ENCODE results near the gene ATP8A1. TPM values are rescaled to one million over a fixed set of nuclear protein-coding genes. Genes with fewer than 3 reads are reported as not detected.

Gene ATP8A1
- total RNA-seq, 1 experiment from 2014 or later: 14.3 TPM

GRCh38 chr4:42579903-42580302 is 77.0 kb downstream of the ATP8A1 start (continued):
- TF ChIP-seq CTCF (IDR thresholded peaks at IDR 0.05) (no peak), ZNF671 (CRISPR knock-in tag; IDR thresholded peaks at IDR 0.05) (no peak), ZMAT4 (CRISPR knock-in tag; IDR thresholded peaks at IDR 0.05) (no peak), OVOL2 (CRISPR knock-in tag; IDR thresholded peaks at IDR 0.05; ENCODE audit: borderline replicate concordance) (no peak), ARID4B (CRISPR knock-in tag; IDR thresholded peaks at IDR 0.05; ENCODE audit: borderline replicate concordance) (no peak)

GRCh38 chr4:42578187-42578586 is 78.7 kb downstream of the ATP8A1 start:
- no peak for TF ChIP-seq IRF1 (CRISPR knock-in tag; IDR thresholded peaks at IDR 0.05)
- ATAC-seq (no peak), DNase-seq (ENCODE audit: low spot score) (no peak)
- no peaks in the 10 kb centered on the region for H3K4me1 Mint-ChIP-seq
- CTCF ChIA-PET: interaction anchor here (1.2 to 2.3 kb wide), 3 partner anchors 9 to 190 kb away, joined by 3 to 11 read pairs (median 4); no protein-coding TSS in a partner anchor
- POLR2A ChIA-PET: no interaction called here
- no peaks in the 10 kb centered on the region for H3K9me3 Mint-ChIP-seq
- H3K27ac Mint-ChIP-seq: no peak overlapping the region
- no peaks in the 10 kb centered on the region for H3K27me3 Mint-ChIP-seq (ENCODE audit: low read depth)
- H3K36me3 Mint-ChIP-seq: no peaks in the 10 kb centered on the region
- no peak overlapping the region for H3K4me3 Mint-ChIP-seq

- ChIA-PET POLR2A (no interaction called here), CTCF (no interaction called here)
- TF ChIP-seq GRHL2 (CRISPR knock-in tag; IDR thresholded peaks at IDR 0.05; ENCODE audit: insufficient replicate concordance, severe bottlenecking): no peak
- no peaks in the 10 kb centered on the region for H3K27me3 Mint-ChIP-seq (ENCODE audit: low read depth)
- no peak overlapping the region for H3K4me3 Mint-ChIP-seq
- H3K36me3 Mint-ChIP-seq: no peaks in the 10 kb centered on the region
- DNase-seq (ENCODE audit: low spot score) (no peak), ATAC-seq (no peak)
- no peaks in the 10 kb centered on the region for H3K9me3 Mint-ChIP-seq
- no peak overlapping the region for H3K27ac Mint-ChIP-seq
- H3K4me1 Mint-ChIP-seq: no peaks in the 10 kb centered on the region
Observed at GRCh38 chr4:42574870-42575430, 82.0 kb downstream of the ATP8A1 start.

- Mint-ChIP-seq H3K36me3 (no peaks in the 10 kb centered on the region), H3K4me3 (no peak overlapping the region), H3K9me3 (no peaks in the 10 kb centered on the region), H3K27ac (no peak overlapping the region), H3K4me1 (no peaks in the 10 kb centered on the region), H3K27me3 (ENCODE audit: low read depth) (no peaks in the 10 kb centered on the region)
- DNase-seq (ENCODE audit: low spot score) (no peak), ATAC-seq (no peak)
- ChIA-PET CTCF (no interaction called here), POLR2A (no interaction called here)
- no peak for TF ChIP-seq STAT6 (CRISPR knock-in tag; conservative IDR thresholded peaks at IDR 0.05; ENCODE audit: low read depth)
- TF ChIP-seq GABPB1 (CRISPR knock-in tag; IDR thresholded peaks at IDR 0.05): no peak
- TF ChIP-seq ZNF671 (CRISPR knock-in tag; IDR thresholded peaks at IDR 0.05): no peak
- TF ChIP-seq CREB1 (CRISPR knock-in tag; IDR thresholded peaks at IDR 0.05): no peak
- TF ChIP-seq ZNF532 (CRISPR knock-in tag; IDR thresholded peaks at IDR 0.05; ENCODE audit: borderline replicate concordance): no peak
- TF ChIP-seq ZNF512 (CRISPR knock-in tag; IDR thresholded peaks at IDR 0.05; ENCODE audit: borderline replicate concordance): no peak
Observed at GRCh38 chr4:42573249-42573648, 83.7 kb downstream of the ATP8A1 start.
